ENCODE results near the gene AFMID. TPM values are rescaled to one million over a fixed set of nuclear protein-coding genes. Genes with fewer than 3 reads are reported as not detected.

AFMID gene
- total RNA-seq, 6 donors from 2014 or later = 30.5 to 265 (median 44.2) TPM

DNA sequence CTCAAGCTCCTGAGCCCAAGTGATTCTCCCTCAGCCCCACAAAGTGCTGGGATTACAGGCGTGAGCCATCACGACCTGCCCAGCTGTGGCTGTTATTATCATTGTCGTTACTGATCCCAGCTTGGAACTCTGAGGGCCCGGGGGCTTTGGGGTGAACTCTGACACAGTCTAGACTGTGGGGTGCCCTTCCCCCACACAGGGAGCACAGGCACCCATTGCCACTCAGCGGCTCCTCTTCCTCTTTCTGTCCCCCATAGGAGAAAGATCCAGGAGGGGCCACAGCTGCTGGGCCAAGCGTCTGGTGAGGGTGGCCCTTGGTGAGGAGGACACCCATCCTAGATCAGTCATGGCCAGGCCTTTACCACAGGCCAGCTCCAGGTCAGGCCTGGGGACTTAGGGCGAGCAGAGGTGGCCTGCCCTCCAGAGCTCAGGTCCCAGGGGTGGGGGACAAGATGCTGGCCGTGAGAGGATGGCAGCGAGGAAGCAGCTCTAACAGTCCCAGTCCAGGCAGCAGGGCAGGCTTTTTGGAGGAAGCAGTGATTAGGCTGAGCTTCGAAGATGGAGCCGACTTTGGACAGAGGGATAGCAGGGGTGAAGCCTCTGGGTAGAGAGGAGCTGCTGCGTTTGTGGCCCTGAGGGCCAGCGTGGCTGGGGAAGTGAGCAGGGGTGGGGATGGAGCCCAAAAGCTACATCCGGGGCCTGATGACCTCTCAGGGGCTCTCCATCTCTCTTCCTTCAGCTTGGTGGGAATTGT, 69.0 kb downstream of the AFMID start:
- H3K9me3 ChIP-seq = no peaks in the 10 kb centered on the region

DNA sequence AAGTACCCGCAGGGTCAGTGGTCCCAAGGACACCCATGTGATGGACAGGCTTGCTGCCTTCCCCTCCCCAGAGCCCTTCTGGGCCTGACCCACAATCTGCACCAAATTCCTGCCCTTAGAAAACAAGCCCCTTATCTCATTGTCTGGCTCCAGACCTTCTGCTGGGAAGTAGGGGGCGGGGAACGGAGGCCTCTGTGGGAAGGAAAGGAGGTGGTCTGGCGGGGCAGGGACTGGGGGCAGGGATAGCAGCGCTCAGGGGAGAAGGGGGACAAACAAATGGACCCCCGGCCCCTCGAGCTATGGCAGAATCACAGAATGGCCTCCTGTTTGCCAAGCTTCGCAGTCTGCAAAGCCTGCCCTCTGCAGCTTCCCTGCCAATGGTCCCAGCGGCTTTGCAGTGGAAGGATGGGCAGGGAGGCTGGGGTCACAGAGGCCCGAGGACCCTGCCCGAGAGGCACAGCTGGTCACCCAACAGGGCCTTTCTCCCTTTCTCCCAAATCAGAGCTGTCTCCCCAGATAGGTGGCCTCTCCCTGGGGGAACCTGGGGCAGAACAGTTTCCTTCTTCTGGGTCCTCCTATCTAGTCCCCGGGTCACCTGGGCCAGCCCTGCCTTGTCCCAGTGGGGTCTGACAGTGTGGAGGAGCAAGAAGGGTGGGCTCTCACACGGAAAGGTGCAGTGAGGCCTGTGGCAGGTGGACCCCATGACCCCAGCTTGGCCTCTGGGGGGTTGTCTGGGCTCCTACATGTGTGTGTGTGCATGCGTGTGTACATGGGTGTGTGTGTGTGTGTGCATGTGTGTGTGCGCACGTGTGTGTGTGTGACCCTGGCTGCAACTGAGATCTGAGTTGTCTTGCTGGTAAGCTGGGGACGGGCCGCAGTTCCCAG, 69.8 kb downstream of the AFMID start:
- peaks cover 54 to 64% (median 63%) of the 10 kb centered on the region in 4 donors for H3K4me1 ChIP-seq

More for the DNA sequence above, 69.0 kb downstream of the AFMID start:
- no peak for DNase-seq
- 68 to 70% methylated on average over 11 to 14 of the region's 14 CpGs for WGBS, 2 donors
- H3K36me3 ChIP-seq = no peaks in the 10 kb centered on the region
- peak overlapping the region; percentile 85 to 89 (median 88) for H3K27ac ChIP-seq
- H3K4me1 ChIP-seq = peaks cover 59 to 71% (median 62%) of the 10 kb centered on the region in 4 donors
- no peak for TF ChIP-seq EP300 (IDR thresholded peaks at IDR 0.05)
- TF ChIP-seq POLR2A (IDR thresholded peaks at IDR 0.05) = no peak
- TF ChIP-seq POLR2AphosphoS5 (IDR thresholded peaks at IDR 0.05) = no peak
- TF ChIP-seq, protein P1, sequence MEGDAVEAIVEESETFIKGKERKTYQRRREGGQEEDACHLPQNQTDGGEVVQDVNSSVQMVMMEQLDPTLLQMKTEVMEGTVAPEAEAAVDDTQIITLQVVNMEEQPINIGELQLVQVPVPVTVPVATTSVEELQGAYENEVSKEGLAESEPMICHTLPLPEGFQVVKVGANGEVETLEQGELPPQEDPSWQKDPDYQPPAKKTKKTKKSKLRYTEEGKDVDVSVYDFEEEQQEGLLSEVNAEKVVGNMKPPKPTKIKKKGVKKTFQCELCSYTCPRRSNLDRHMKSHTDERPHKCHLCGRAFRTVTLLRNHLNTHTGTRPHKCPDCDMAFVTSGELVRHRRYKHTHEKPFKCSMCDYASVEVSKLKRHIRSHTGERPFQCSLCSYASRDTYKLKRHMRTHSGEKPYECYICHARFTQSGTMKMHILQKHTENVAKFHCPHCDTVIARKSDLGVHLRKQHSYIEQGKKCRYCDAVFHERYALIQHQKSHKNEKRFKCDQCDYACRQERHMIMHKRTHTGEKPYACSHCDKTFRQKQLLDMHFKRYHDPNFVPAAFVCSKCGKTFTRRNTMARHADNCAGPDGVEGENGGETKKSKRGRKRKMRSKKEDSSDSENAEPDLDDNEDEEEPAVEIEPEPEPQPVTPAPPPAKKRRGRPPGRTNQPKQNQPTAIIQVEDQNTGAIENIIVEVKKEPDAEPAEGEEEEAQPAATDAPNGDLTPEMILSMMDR (IDR thresholded peaks at IDR 0.05) = no peak
- no peaks in the 10 kb centered on the region for H3K27me3 ChIP-seq
- H3K4me3 ChIP-seq = no peak overlapping the region
- ATAC-seq (ENCODE audit: low FRiP score in 2 of 2) = no peak

More for the DNA sequence above, 69.8 kb downstream of the AFMID start:
- ATAC-seq (ENCODE audit: low FRiP score in 2 of 2) (no peak), DNase-seq (no peak)
- H3K36me3 ChIP-seq = no peaks in the 10 kb centered on the region
- H3K27ac ChIP-seq = peak overlapping the region; percentile 85 to 89 (median 88)
- H3K27me3 ChIP-seq = no peaks in the 10 kb centered on the region
- 40 to 70% methylated on average over 5 to 18 of the region's 18 CpGs for WGBS, 2 donors
- TF ChIP-seq POLR2AphosphoS5 (IDR thresholded peaks at IDR 0.05) = peak; percentile 15 to 48
- TF ChIP-seq, protein P1 (IDR thresholded peaks at IDR 0.05) = no peak
- TF ChIP-seq EP300 (IDR thresholded peaks at IDR 0.05) = peak in 1 of 4 donors; percentile 79
- no peak for TF ChIP-seq POLR2A (IDR thresholded peaks at IDR 0.05)
- no peak overlapping the region for H3K4me3 ChIP-seq
- H3K9me3 ChIP-seq = no peaks in the 10 kb centered on the region

Small RNA genes lying within 50 kb of the gene (small RNA-seq; reads per million reads assigned to genes)
- gene AC087645.1 = 0 reads per million in 4 donors

Other genes starting within 250 kb of the AFMID start
- gene TNRC6C, start 228.7 kb upstream of the AFMID start, total RNA-seq = 10 to 100 TPM in 4 of 6 donors, 1 to 10 TPM in 2; 8.7 to 38.8 (median 14.7) TPM
- gene TMC6, start 58.6 kb upstream of the AFMID start, total RNA-seq = 100 to 1,000 TPM in 5 of 6 donors, 10 to 100 TPM in 1; 51.4 to 216 (median 195) TPM
- 10 to 100 TPM; 10.8 to 65.0 (median 33.8) TPM for gene TMC8, start 56.6 kb upstream of the AFMID start, total RNA-seq
- 1 to 10 TPM in 1 of 6 donors, under 1 TPM in 2, not detected in 3; 0.46 to 1.1 (median 0.54) TPM for gene C17orf99, start 41.0 kb upstream of the AFMID start, total RNA-seq
- 100 to 1,000 TPM; 110 to 265 (median 179) TPM for gene SYNGR2, start 18.8 kb upstream of the AFMID start, total RNA-seq
- gene TK1, start 310 bp upstream of the AFMID start, total RNA-seq = 10 to 100 TPM in 3 of 6 donors, 1 to 10 TPM in 3; 2.8 to 16.0 (median 9.0) TPM
- 1 to 10 TPM in 5 of 6 donors, not detected in 1; 1.4 to 6.4 (median 3.5) TPM for gene BIRC5, start 26.9 kb downstream of the AFMID start, total RNA-seq
- not detected for gene TMEM235, start 44.3 kb downstream of the AFMID start, total RNA-seq
- 100 to 1,000 TPM in 3 of 6 donors, 10 to 100 TPM in 3; 67.1 to 173 (median 114) TPM for gene SOCS3, start 172.7 kb downstream of the AFMID start, total RNA-seq
- gene PGS1, start 191.3 kb downstream of the AFMID start, total RNA-seq = 100 to 1,000 TPM in 2 of 6 donors, 10 to 100 TPM in 4; 79.2 to 348 (median 92.3) TPM

Measured in upper lobe of left lung (tissue), 6 donors.